ENCODE measurements around the gene ARHGAP6.

Gene ARHGAP6

GRCh38 chrX:11190745-11191510 is 474.8 kb downstream of the ARHGAP6 start:
- Histone ChIP-seq H4K20me1 (peaks cover 0 to 4% (median 0%) of the 10 kb centered on the region in 11 experiments; a peak in 1 of 22 replicates), H3K4me1 (peaks cover 0 to 5% (median 0%) of the 10 kb centered on the region in 10 experiments; a peak in 1 of 20 replicates), H3K36me3 (no peaks in the 10 kb centered on the region), H3K27me3 (peaks cover 94 to 100% (median 98%) of the 10 kb centered on the region in 11 experiments), H3K4me3 (no peak overlapping the region), H3K9me3 (replicated peaks in 1 of 11) (0 out of 22 replicates have a peak, but pooled peaks cover 0 to 6% (median 0%) of the 10 kb centered on the region in 11 experiments), H3K4me2 (no peak overlapping the region), H3K9ac (no peak overlapping the region), H3K27ac (no peak overlapping the region)
- no peak for TF ChIP-seq Cebpa-rat (IDR thresholded peaks at IDR 0.05)

GRCh38 chrX:11189097-11189496 is 476.6 kb downstream of the ARHGAP6 start:
- Histone ChIP-seq H3K9ac (no peak overlapping the region), H4K20me1 (peaks cover 0 to 4% (median 0%) of the 10 kb centered on the region in 11 experiments; a peak in 1 of 22 replicates), H3K4me2 (no peak overlapping the region), H3K27ac (no peak overlapping the region), H3K4me3 (no peak overlapping the region), H3K9me3 (replicated peaks in 1 of 11) (0 out of 22 replicates have a peak, but pooled peaks cover 0 to 6% (median 0%) of the 10 kb centered on the region in 11 experiments), H3K36me3 (no peaks in the 10 kb centered on the region), H3K27me3 (peaks cover 89 to 100% (median 97%) of the 10 kb centered on the region in 11 experiments), H3K4me1 (peaks cover 0 to 5% (median 0%) of the 10 kb centered on the region in 10 experiments; a peak in 1 of 20 replicates)
- TF ChIP-seq Cebpa-rat (IDR thresholded peaks at IDR 0.05), result no peak

- no peak for TF ChIP-seq Cebpa-rat (IDR thresholded peaks at IDR 0.05)
- Histone ChIP-seq H3K9ac (no peak overlapping the region), H3K27me3 (peaks cover 89 to 100% (median 97%) of the 10 kb centered on the region in 11 experiments), H3K9me3 (replicated peaks in 1 of 11) (0 out of 22 replicates have a peak, but pooled peaks cover 0 to 6% (median 0%) of the 10 kb centered on the region in 11 experiments), H3K27ac (no peak overlapping the region), H3K4me3 (no peak overlapping the region), H4K20me1 (peaks cover 0 to 4% (median 0%) of the 10 kb centered on the region in 11 experiments; a peak in 1 of 22 replicates), H3K36me3 (no peaks in the 10 kb centered on the region), H3K4me2 (no peak overlapping the region), H3K4me1 (peaks cover 0 to 5% (median 0%) of the 10 kb centered on the region in 10 experiments; a peak in 1 of 20 replicates)
Measured at GRCh38 chrX:11188664-11189063, 477.1 kb downstream of the ARHGAP6 start.

- no peak overlapping the region for H3K4me2 ChIP-seq
- peaks cover 89 to 100% (median 95%) of the 10 kb centered on the region in 11 experiments for H3K27me3 ChIP-seq
- H3K9me3 ChIP-seq (replicated peaks in 1 of 11), result 0 out of 22 replicates have a peak, but pooled peaks cover 0 to 6% (median 0%) of the 10 kb centered on the region in 11 experiments
- no peak overlapping the region for H3K9ac ChIP-seq
- no peak for TF ChIP-seq Cebpa-rat (IDR thresholded peaks at IDR 0.05)
- H3K27ac ChIP-seq, result no peak overlapping the region
- peaks cover 0 to 4% (median 0%) of the 10 kb centered on the region in 11 experiments; a peak in 1 of 22 replicates for H4K20me1 ChIP-seq
- H3K36me3 ChIP-seq, result no peaks in the 10 kb centered on the region
- no peak overlapping the region for H3K4me3 ChIP-seq
- H3K4me1 ChIP-seq, result no peaks in the 10 kb centered on the region
Measured at GRCh38 chrX:11187001-11187400, 478.7 kb downstream of the ARHGAP6 start.

- Histone ChIP-seq H3K9me3 (replicated peaks in 1 of 11) (0 out of 22 replicates have a peak, but pooled peaks cover 0 to 6% (median 0%) of the 10 kb centered on the region in 11 experiments), H3K4me3 (no peak overlapping the region)
Measured at GRCh38 chrX:11185861-11186260, 479.9 kb downstream of the ARHGAP6 start.

GRCh38 chrX:11180571-11180970 is 485.1 kb downstream of the ARHGAP6 start:
- Histone ChIP-seq H3K27ac (no peak overlapping the region), H3K9me3 (replicated peaks in 1 of 11) (no peaks in the 10 kb centered on the region), H3K4me3 (no peak overlapping the region), H3K9ac (no peak overlapping the region), H3K36me3 (no peaks in the 10 kb centered on the region), H3K4me1 (no peaks in the 10 kb centered on the region), H4K20me1 (peaks cover 0 to 5% (median 0%) of the 10 kb centered on the region in 11 experiments; a peak in 1 of 22 replicates), H3K27me3 (peaks cover 81 to 97% (median 91%) of the 10 kb centered on the region in 11 experiments), H3K4me2 (no peak overlapping the region)
- TF ChIP-seq Cebpa-rat (IDR thresholded peaks at IDR 0.05), result no peak

More at GRCh38 chrX:11185861-11186260, 479.9 kb downstream of the ARHGAP6 start:
- H3K4me1 ChIP-seq, result no peaks in the 10 kb centered on the region
- no peak overlapping the region for H3K27ac ChIP-seq
- no peaks in the 10 kb centered on the region for H3K36me3 ChIP-seq
- TF ChIP-seq Cebpa-rat (IDR thresholded peaks at IDR 0.05), result no peak
- peaks cover 86 to 100% (median 95%) of the 10 kb centered on the region in 11 experiments for H3K27me3 ChIP-seq
- H3K4me2 ChIP-seq, result no peak overlapping the region
- no peak overlapping the region for H3K9ac ChIP-seq
- peaks cover 0 to 4% (median 0%) of the 10 kb centered on the region in 11 experiments; a peak in 1 of 22 replicates for H4K20me1 ChIP-seq

- peaks cover 0 to 19% (median 0%) of the 10 kb centered on the region in 10 experiments; a peak in 3 of 20 replicates for H3K4me1 ChIP-seq
- no peak overlapping the region for H3K4me2 ChIP-seq
- H3K9ac ChIP-seq, result no peak overlapping the region
- H3K36me3 ChIP-seq, result no peaks in the 10 kb centered on the region
- H3K27ac ChIP-seq, result no peak overlapping the region
- no peak overlapping the region for H3K4me3 ChIP-seq
- H3K27me3 ChIP-seq, result peaks cover 91 to 97% (median 94%) of the 10 kb centered on the region in 11 experiments
- no peaks in the 10 kb centered on the region for H4K20me1 ChIP-seq
- H3K9me3 ChIP-seq (replicated peaks in 1 of 11), result no peaks in the 10 kb centered on the region
- no peak for TF ChIP-seq Cebpa-rat (IDR thresholded peaks at IDR 0.05)
Measured at GRCh38 chrX:11172415-11172814, 493.3 kb downstream of the ARHGAP6 start.

GRCh38 chrX:11171956-11172355 is 493.8 kb downstream of the ARHGAP6 start:
- H3K4me1 ChIP-seq, result peaks cover 0 to 19% (median 0%) of the 10 kb centered on the region in 10 experiments; a peak in 3 of 20 replicates
- no peak for TF ChIP-seq Cebpa-rat (IDR thresholded peaks at IDR 0.05)
- H3K4me2 ChIP-seq, result no peak overlapping the region
- no peak overlapping the region for H3K4me3 ChIP-seq
- peaks cover 92 to 97% (median 95%) of the 10 kb centered on the region in 11 experiments for H3K27me3 ChIP-seq
- H3K36me3 ChIP-seq, result no peaks in the 10 kb centered on the region
- H3K27ac ChIP-seq, result no peak overlapping the region
- no peak overlapping the region for H3K9ac ChIP-seq
- no peaks in the 10 kb centered on the region for H4K20me1 ChIP-seq
- H3K9me3 ChIP-seq (replicated peaks in 1 of 11), result no peaks in the 10 kb centered on the region

- no peak for TF ChIP-seq Cebpa-rat (IDR thresholded peaks at IDR 0.05)
- no peaks in the 10 kb centered on the region for H3K36me3 ChIP-seq
- H3K27me3 ChIP-seq, result peaks cover 86 to 100% (median 99%) of the 10 kb centered on the region in 11 experiments
- peaks cover 0 to 17% (median 0%) of the 10 kb centered on the region in 10 experiments; a peak in 3 of 20 replicates for H3K4me1 ChIP-seq
- no peak overlapping the region for H3K9ac ChIP-seq
- H3K9me3 ChIP-seq (replicated peaks in 1 of 11), result no peaks in the 10 kb centered on the region; a peak in 1 of 22 replicates
- no peaks in the 10 kb centered on the region; a peak in 1 of 22 replicates for H4K20me1 ChIP-seq
- no peak overlapping the region for H3K27ac ChIP-seq
- no peak overlapping the region for H3K4me2 ChIP-seq
- H3K4me3 ChIP-seq, result no peak overlapping the region
Measured at GRCh38 chrX:11164433-11164832, 501.3 kb downstream of the ARHGAP6 start.
